GM18526 (cell line): ENCODE results near the gene IFT88.

Experiments used
- POLR2A ChIP-seq: IDR thresholded peaks from 3 replicates; pipeline ENCODE4 v1.6.1; 2011; ENCODE audit not compliant: insufficient read length; ENCODE audit errors: extremely low read depth

The IFT88 gene

GRCh38 chr13:20728579-20729311 lies 161.8 kb downstream of the IFT88 start:
- no peak for TF ChIP-seq POLR2A

DNA sequence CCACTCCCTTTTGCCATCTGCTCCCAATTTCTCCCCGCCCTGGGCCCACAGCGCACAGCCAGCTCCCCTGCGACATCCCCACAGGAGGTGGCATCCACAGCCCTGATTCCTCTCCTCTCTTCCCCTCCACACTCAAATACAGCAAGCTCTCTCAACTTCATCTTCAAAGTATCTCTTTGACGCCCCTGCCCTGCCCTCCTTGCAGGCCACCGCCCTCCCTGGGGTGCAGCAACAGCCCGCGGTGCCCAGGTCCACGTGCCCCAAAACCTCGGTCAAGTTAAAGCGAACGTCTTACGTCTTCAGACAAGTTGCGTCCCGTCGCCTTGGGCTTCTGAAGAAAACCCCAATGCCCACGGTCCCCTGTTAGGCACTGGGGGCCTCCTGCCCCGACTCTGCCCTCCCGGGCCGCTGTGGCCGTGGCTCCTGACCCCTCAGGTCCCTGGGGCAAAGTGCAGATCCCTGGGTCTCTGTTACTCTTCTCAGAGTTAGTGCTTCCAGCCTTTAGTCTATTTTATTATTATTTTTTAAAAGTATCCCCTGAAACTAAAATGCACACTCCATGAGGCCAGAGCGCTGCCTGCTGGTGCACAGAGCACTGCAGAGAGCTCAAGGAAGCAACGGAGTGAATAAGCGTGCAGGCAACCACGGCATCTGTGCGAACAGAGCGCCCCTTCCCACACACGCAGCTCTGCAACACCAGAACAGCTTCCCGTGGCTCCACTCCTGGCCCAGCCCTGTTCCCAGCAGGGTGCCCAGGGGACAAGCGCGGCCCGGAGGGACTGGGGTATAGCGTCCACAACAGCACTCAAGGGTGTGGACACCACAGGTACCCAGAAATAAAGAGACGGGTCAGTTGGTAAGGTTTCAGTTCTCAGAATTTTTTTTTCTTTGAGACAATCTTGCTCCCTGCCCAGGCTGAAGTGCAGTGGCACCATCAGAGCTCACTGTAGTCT lies 163.0 kb downstream of the IFT88 start:
- no peak for TF ChIP-seq POLR2A

- TF ChIP-seq POLR2A, result no peak
These were observed 171.7 kb downstream of the IFT88 start for GRCh38 chr13:20738616-20739015.

DNA sequence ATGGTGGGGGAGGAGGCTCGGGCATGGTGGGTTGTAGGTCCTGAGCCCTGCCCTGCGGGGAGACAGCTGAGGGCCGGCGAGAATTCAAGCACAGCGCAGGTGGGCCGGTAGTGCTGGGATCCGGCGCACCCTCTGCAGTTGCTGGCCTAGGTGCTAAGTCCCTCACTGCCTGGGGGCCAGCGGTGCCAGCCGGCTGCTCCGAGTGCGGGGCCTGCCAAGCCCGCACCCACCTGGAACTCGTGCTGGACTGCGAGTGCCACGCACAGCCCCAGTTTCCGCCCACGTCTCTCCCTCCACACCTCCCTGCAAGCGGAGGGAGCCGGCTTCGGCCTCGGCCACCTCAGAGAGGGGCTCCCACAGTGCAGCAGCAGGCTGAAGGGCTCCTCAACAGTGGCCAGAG lies 173.1 kb downstream of the IFT88 start:
- TF ChIP-seq POLR2A, result no peak
